WTC11 (cell line): ENCODE data around the gene MFSD1. TPM values are rescaled to one million over a fixed set of nuclear protein-coding genes. Genes with fewer than 3 reads are reported as not detected.

Experiments used
- ATAC-seq: fragments of 200-7000 bp; cut with Tn5 transposase; 2 replicates; pipeline ENCODE4 v1.10.0; 2021; ENCODE audit warnings: mild to moderate bottlenecking, moderate library complexity
- CTCF ChIA-PET: fragments of 300-600 bp; sonication (Branson Sonifier 250); formaldehyde crosslinking; loops from one replicate; lab custom pipeline; 2021; ENCODE audit warnings: antibody characterized with exemption; lab: Charles Lee
- POLR2A ChIA-PET: fragments of 350-600 bp; sonication (Branson Sonifier 250); formaldehyde crosslinking; loops from one replicate; lab custom pipeline; 2021; ENCODE audit warnings: antibody characterized with exemption; lab: Charles Lee
- DNase-seq: peaks from one replicate; pipeline ENCODE4 v3.0.0; 2021; ENCODE audit warnings: low spot score
- H3K27ac Mint-ChIP-seq: 2 replicates; pipeline ENCODE4 v1.8.0; 2021; ENCODE audit warnings: mixed read lengths
- H3K27me3 Mint-ChIP-seq: 2 replicates; pipeline ENCODE4 v1.8.0; 2021; ENCODE audit warnings: low read depth, mild to moderate bottlenecking, moderate library complexity, mixed read lengths
- H3K36me3 Mint-ChIP-seq: 2 replicates; pipeline ENCODE4 v1.8.0; 2021; ENCODE audit warnings: mixed read lengths
- H3K4me1 Mint-ChIP-seq: 2 replicates; pipeline ENCODE4 v1.8.0; 2022; ENCODE audit warnings: mixed read lengths
- H3K4me3 Mint-ChIP-seq: 2 replicates; pipeline ENCODE4 v1.8.0; 2021; ENCODE audit warnings: mild to moderate bottlenecking, moderate library complexity, mixed read lengths
- H3K9me3 Mint-ChIP-seq: 2 replicates; pipeline ENCODE4 v1.8.0; 2021; ENCODE audit warnings: mixed read lengths
- CREM ChIP-seq: sonication (generic); formaldehyde crosslinking; IDR thresholded peaks from 2 replicates; pipeline ENCODE4 v1.8.1; 2022; ENCODE audit warnings: mild to moderate bottlenecking, missing genetic modification reagents, moderate library complexity
- EMX1 ChIP-seq: fragments of 250-450 bp; sonication (Bioruptor Pico); IDR thresholded peaks from 2 replicates; pipeline ENCODE4 v1.8.0; 2021; ENCODE audit warnings: mild to moderate bottlenecking
- FOXP1 ChIP-seq: sonication (generic); formaldehyde crosslinking; IDR thresholded peaks from 2 replicates; pipeline ENCODE4 v1.8.0; 2022; ENCODE audit warnings: missing genetic modification reagents, mild to moderate bottlenecking, moderate library complexity, borderline replicate concordance
- GTF2I ChIP-seq: fragments of 250-450 bp; sonication (Bioruptor Pico); conservative IDR thresholded peaks from 2 replicates; pipeline ENCODE4 v1.4.0; 2021; ENCODE audit warnings: mild to moderate bottlenecking
- PRRX2 ChIP-seq: fragments of 250-450 bp; sonication (Bioruptor Pico); IDR thresholded peaks from 2 replicates; pipeline ENCODE4 v1.8.0; 2021; ENCODE audit warnings: mild to moderate bottlenecking
- RELA ChIP-seq: sonication (generic); formaldehyde crosslinking; IDR thresholded peaks from 2 replicates; pipeline ENCODE4 v1.8.1; 2022; ENCODE audit warnings: missing genetic modification reagents, mild to moderate bottlenecking, borderline replicate concordance
- RORB ChIP-seq: fragments of 250-450 bp; sonication (Bioruptor Pico); IDR thresholded peaks from 2 replicates; pipeline ENCODE4 v1.9.0; 2021; ENCODE audit warnings: mild to moderate bottlenecking
- SMAD3 ChIP-seq: sonication (generic); formaldehyde crosslinking; IDR thresholded peaks from 2 replicates; pipeline ENCODE4 v1.8.0; 2022; ENCODE audit warnings: missing genetic modification reagents, mild to moderate bottlenecking, borderline replicate concordance
- SP1 ChIP-seq: sonication (generic); formaldehyde crosslinking; conservative IDR thresholded peaks from 2 replicates; pipeline ENCODE4 v1.8.1; 2022; ENCODE audit warnings: missing genetic modification reagents
- TEAD1 ChIP-seq: sonication (generic); formaldehyde crosslinking; IDR thresholded peaks from 2 replicates; pipeline ENCODE4 v1.8.0; 2022; ENCODE audit warnings: mild to moderate bottlenecking, missing genetic modification reagents
- ZNF232 ChIP-seq: sonication (generic); formaldehyde crosslinking; IDR thresholded peaks from 2 replicates; pipeline ENCODE4 v1.8.0; 2022; ENCODE audit warnings: mild to moderate bottlenecking, missing genetic modification reagents
- ZNF423 ChIP-seq: fragments of 250-450 bp; sonication (Bioruptor Pico); IDR thresholded peaks from 2 replicates; pipeline ENCODE4 v2.1.2; 2022; ENCODE audit warnings: mild to moderate bottlenecking, moderate library complexity
- total RNA-seq: library from RNA; stranded (reverse); gene quantifications from 3 replicates; pipeline ENCODE4 v1.2.3, GENCODE V29; 2021
- TF ChIP-seq, protein P1 (sequence below): sonication (generic); formaldehyde crosslinking; IDR thresholded peaks from 2 replicates; pipeline ENCODE4 v1.8.1; 2022; ENCODE audit warnings: missing genetic modification reagents, borderline replicate concordance
- TF ChIP-seq, protein P2 (sequence below): sonication (generic); formaldehyde crosslinking; IDR thresholded peaks from 2 replicates; pipeline ENCODE4 v1.8.1; 2022; ENCODE audit warnings: mild to moderate bottlenecking, missing genetic modification reagents, moderate library complexity, borderline replicate concordance
- TF ChIP-seq, protein P3 (sequence below): sonication (generic); formaldehyde crosslinking; IDR thresholded peaks from 2 replicates; pipeline ENCODE4 v1.8.1; 2023; ENCODE audit warnings: mild to moderate bottlenecking, missing genetic modification reagents
- TF ChIP-seq, protein P4 (sequence below): fragments of 250-450 bp; sonication (Bioruptor Pico); IDR thresholded peaks from 2 replicates; pipeline ENCODE4 v2.1.2; 2022; ENCODE audit warnings: mild to moderate bottlenecking, moderate library complexity
- TF ChIP-seq, protein P5 (sequence below): sonication (generic); formaldehyde crosslinking; IDR thresholded peaks from 2 replicates; pipeline ENCODE4 v1.8.1; 2022; ENCODE audit warnings: low read depth, mild to moderate bottlenecking, moderate library complexity, missing genetic modification reagents, borderline replicate concordance

Gene MFSD1
- total RNA-seq, 1 experiment from 2014 or later: 8.2 TPM

DNA sequence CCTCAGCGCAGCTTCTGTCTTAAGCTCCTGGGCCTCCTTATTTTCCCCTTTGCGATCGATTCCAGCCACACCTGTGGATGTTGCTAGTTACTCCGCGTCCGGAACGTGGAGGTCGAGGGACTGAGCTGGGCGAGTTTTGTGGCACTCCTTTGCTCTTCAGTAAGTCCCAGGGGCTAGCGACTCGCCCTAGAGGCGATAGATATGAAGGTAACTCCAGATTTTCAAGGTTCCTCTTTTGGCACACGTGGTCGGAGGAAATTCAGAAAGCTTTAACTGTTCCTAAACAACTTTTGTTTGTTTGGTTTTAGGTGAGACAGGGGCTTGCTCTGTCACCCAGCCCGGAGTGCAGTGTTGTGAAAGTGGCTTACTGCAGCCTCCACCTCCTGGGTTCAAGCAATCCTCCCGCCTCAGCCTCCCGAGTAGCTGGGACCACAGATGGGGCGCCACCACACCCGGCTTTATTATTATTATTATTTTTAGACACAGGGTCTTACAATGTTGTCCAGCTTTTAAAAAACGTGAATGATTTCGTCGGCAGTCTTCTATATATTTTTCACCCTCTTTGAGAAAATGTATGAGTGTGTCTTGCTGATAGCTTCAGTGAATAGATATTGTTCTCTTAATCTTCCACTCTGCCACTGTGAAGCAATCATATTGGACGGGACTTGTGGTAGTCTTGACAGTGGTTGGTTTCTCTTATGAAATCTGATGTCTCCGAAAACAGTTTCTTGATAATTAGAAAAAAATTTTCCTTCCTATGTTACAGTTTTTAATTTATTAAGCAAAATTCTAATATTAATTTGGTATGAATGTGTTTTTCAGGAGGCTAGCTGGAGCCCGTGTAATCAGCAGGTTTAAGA, 785 bp downstream of the MFSD1 start:
- ChIA-PET CTCF (interaction anchor here (1.0 to 3.6 kb wide), 6 partner anchors 11 to 458 kb away, joined by 3 to 17 read pairs (median 4); no protein-coding TSS in a partner anchor), POLR2A (interaction anchor here (0.7 to 1.0 kb wide), 2 partner anchors 75 to 835 kb away, joined by 3 to 6 read pairs; no protein-coding TSS in a partner anchor)
- H3K27ac Mint-ChIP-seq: no peak overlapping the region
- DNase-seq (no peak), ATAC-seq (peak; percentile 8; the same call in 1 of the 2 replicates)
- TF ChIP-seq RORB (CRISPR knock-in tag) (no peak), ZNF232 (CRISPR knock-in tag) (no peak), SP1 (no peak), PRRX2 (CRISPR knock-in tag) (no peak), CREM (CRISPR knock-in tag) (no peak), RELA (CRISPR knock-in tag) (no peak), FOXP1 (CRISPR knock-in tag) (no peak)
- TF ChIP-seq, protein P1, sequence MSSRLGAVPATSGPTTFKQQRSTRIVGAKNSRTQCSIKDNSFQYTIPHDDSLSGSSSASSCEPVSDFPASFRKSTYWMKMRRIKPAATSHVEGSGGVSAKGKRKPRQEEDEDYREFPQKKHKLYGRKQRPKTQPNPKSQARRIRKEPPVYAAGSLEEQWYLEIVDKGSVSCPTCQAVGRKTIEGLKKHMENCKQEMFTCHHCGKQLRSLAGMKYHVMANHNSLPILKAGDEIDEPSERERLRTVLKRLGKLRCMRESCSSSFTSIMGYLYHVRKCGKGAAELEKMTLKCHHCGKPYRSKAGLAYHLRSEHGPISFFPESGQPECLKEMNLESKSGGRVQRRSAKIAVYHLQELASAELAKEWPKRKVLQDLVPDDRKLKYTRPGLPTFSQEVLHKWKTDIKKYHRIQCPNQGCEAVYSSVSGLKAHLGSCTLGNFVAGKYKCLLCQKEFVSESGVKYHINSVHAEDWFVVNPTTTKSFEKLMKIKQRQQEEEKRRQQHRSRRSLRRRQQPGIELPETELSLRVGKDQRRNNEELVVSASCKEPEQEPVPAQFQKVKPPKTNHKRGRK (CRISPR knock-in tag): no peak
- TF ChIP-seq, protein P2, sequence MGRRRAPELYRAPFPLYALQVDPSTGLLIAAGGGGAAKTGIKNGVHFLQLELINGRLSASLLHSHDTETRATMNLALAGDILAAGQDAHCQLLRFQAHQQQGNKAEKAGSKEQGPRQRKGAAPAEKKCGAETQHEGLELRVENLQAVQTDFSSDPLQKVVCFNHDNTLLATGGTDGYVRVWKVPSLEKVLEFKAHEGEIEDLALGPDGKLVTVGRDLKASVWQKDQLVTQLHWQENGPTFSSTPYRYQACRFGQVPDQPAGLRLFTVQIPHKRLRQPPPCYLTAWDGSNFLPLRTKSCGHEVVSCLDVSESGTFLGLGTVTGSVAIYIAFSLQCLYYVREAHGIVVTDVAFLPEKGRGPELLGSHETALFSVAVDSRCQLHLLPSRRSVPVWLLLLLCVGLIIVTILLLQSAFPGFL (CRISPR knock-in tag): no peak
- peak overlapping the region; percentile 90 for H3K4me3 Mint-ChIP-seq
- H3K36me3 Mint-ChIP-seq: no peaks in the 10 kb centered on the region
- H3K4me1 Mint-ChIP-seq: peaks cover 8% of the 10 kb centered on the region
- H3K27me3 Mint-ChIP-seq: peaks cover 38% of the 10 kb centered on the region
- no peaks in the 10 kb centered on the region for H3K9me3 Mint-ChIP-seq

DNA sequence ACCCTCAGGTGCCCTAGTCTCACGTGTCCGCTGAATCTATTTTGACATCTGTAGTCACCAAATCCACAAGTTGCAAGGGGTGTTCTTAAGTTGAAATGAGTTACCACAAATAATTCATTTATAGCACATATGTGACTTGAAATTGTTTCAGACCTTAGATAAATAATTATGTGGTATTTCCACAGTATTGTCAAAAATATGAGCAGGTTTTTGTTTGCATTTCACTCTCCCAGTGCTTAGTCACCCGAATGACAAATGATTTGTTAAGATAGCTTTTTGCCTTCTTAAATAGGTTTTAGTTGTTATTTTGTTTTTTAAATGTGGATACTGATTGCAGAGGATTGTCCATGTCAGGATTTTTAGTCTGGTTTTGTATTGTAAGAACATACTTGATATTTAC, 2.6 kb downstream of the MFSD1 start:
- ChIA-PET POLR2A (no interaction called here), CTCF (interaction anchor here (1.2 kb wide), 1 partner anchor 330 kb away, joined by 3 read pairs; no protein-coding TSS in a partner anchor)
- no peak for DNase-seq
- no peak overlapping the region for H3K27ac Mint-ChIP-seq
- peaks cover 8% of the 10 kb centered on the region for H3K4me1 Mint-ChIP-seq
- peaks cover 23% of the 10 kb centered on the region for H3K27me3 Mint-ChIP-seq
- H3K9me3 Mint-ChIP-seq: no peaks in the 10 kb centered on the region
- ATAC-seq: no peak
- H3K4me3 Mint-ChIP-seq: no peak overlapping the region
- no peaks in the 10 kb centered on the region for H3K36me3 Mint-ChIP-seq
- TF ChIP-seq TEAD1 (CRISPR knock-in tag): no peak
- TF ChIP-seq, protein P3, sequence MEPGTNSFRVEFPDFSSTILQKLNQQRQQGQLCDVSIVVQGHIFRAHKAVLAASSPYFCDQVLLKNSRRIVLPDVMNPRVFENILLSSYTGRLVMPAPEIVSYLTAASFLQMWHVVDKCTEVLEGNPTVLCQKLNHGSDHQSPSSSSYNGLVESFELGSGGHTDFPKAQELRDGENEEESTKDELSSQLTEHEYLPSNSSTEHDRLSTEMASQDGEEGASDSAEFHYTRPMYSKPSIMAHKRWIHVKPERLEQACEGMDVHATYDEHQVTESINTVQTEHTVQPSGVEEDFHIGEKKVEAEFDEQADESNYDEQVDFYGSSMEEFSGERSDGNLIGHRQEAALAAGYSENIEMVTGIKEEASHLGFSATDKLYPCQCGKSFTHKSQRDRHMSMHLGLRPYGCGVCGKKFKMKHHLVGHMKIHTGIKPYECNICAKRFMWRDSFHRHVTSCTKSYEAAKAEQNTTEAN (CRISPR knock-in tag): no peak
- no peak for TF ChIP-seq PRRX2 (CRISPR knock-in tag)
- TF ChIP-seq SMAD3 (CRISPR knock-in tag): no peak
- no peak for TF ChIP-seq EMX1 (CRISPR knock-in tag)
- TF ChIP-seq, protein P4, sequence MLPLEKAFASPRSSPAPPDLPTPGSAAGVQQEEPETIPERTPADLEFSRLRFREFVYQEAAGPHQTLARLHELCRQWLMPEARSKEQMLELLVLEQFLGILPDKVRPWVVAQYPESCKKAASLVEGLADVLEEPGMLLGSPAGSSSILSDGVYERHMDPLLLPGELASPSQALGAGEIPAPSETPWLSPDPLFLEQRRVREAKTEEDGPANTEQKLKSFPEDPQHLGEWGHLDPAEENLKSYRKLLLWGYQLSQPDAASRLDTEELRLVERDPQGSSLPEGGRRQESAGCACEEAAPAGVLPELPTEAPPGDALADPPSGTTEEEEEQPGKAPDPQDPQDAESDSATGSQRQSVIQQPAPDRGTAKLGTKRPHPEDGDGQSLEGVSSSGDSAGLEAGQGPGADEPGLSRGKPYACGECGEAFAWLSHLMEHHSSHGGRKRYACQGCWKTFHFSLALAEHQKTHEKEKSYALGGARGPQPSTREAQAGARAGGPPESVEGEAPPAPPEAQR: no peak
- TF ChIP-seq, protein P5, sequence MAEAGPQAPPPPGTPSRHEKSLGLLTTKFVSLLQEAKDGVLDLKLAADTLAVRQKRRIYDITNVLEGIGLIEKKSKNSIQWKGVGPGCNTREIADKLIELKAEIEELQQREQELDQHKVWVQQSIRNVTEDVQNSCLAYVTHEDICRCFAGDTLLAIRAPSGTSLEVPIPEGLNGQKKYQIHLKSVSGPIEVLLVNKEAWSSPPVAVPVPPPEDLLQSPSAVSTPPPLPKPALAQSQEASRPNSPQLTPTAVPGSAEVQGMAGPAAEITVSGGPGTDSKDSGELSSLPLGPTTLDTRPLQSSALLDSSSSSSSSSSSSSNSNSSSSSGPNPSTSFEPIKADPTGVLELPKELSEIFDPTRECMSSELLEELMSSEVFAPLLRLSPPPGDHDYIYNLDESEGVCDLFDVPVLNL: no peak
- no peak for TF ChIP-seq ZNF423 (CRISPR knock-in tag)
- TF ChIP-seq GTF2I (CRISPR knock-in tag): no peak
